Testis (tissue), 3 donors: ENCODE measurements around the gene VPS18. TPM values are rescaled to one million over a fixed set of nuclear protein-coding genes. Genes with fewer than 3 reads are reported as not detected.

Source experiments
- DNase-seq: peaks from one replicate; pipeline ENCODE4 v3.0.0-alpha.2; 2019
- H3K27ac ChIP-seq, 2 donors: fragments of 200-600 bp; sonication (generic); one replicate each; pipeline ENCODE4 v1.5.1; 2019
- H3K27me3 ChIP-seq: fragments of 200-600 bp; sonication (generic); one replicate; pipeline ENCODE4 v1.5.1; 2019
- H3K36me3 ChIP-seq: fragments of 200-600 bp; sonication (generic); one replicate; pipeline ENCODE4 v1.5.1; 2017; ENCODE audit warnings: low read depth; ENCODE audit errors: missing control alignments
- H3K4me1 ChIP-seq: fragments of 200-600 bp; sonication (generic); one replicate; pipeline ENCODE4 v1.5.1; 2019
- H3K4me3 ChIP-seq, 2 donors: fragments of 200-600 bp; sonication (generic); one replicate each; pipeline ENCODE4 v1.5.1; 2017 to 2019
- H3K9me3 ChIP-seq: fragments of 200-600 bp; sonication (generic); one replicate; pipeline ENCODE4 v1.5.1; 2017
- POLR2A ChIP-seq: fragments of 450-650 bp; IDR thresholded peaks from one replicate; pipeline ENCODE4 v1.6.1; 2017; ENCODE audit warnings: antibody characterized with exemption, mild to moderate bottlenecking, moderate library complexity
- WGBS, 2 donors: methylation state at CpG; one replicate each; pipeline ENCODE4 v1.1.5; 2018; 5-methylcytosine and 5-hydroxymethylcytosine counted together
- intact Hi-C: fragments of 100-400 bp; cut with DNase I; formaldehyde crosslinking; loops from one replicate; pipeline ENCODE4 v1.15.1; 2023; ENCODE audit warnings: low total_unique reads
- polyA plus RNA-seq: library from polyadenylated mRNA; stranded (reverse); fragments of 350-450 nt; fragmentation: Illumina TruSeq; extraction: RNeasy Lipid Tissue Mini Kit (QIAGEN cat#74804); gene quantifications from one replicate; pipeline ENCODE4 v1.2.3, GENCODE V29; 2014; ENCODE audit warnings: low read depth, low replicate concordance; ENCODE audit not compliant: insufficient read depth
- total RNA-seq, 2 donors: library from RNA; depleted of rRNA; stranded (reverse); fragments of >200 nt; gene quantifications; one replicate each; pipeline ENCODE4 v1.2.3, GENCODE V29; 2016
- TF ChIP-seq, protein P1 (sequence below), 3 experiments: fragments of 450-650 bp in 2 of 3; fragments of 200-600 bp in 1 of 3; sonication (generic) in 1 of 3; IDR thresholded peaks; one replicate each; pipeline ENCODE4 v1.5.1; 2016 to 2019; ENCODE audit warnings: antibody characterized with exemption in 3 of 3, mild to moderate bottlenecking in 2 of 3, moderate library complexity in 1 of 3

Gene VPS18
- total and polyA plus RNA-seq, 3 donors from 2014 or later = 16.3 to 33.4 (median 25.5) TPM

DNA sequence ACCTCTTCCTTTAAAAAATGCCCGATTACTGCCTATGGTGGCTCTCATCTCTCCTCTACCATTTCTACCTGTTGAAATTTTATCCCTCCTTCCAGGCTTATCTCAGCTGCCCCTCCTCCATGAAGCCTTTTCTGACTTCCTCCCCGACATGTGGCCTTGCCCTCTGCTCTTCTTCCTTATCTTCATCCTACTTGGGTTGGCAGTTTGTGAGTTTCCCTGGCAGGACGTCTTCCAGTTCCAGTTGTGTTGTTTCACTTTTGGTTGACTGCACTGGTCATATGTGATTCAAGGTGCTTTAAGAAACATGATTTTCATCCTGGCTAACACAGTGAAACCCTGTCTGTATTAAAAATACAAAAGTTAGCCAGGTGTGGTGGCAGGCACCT lies 39.3 kb downstream of the VPS18 start:
- no peak for DNase-seq
- Histone ChIP-seq H3K27ac (no peak overlapping the region), H3K4me3 (no peak overlapping the region), H3K4me1 (peaks cover 23% of the 10 kb centered on the region), H3K36me3 (no peaks in the 10 kb centered on the region), H3K9me3 (no peaks in the 10 kb centered on the region), H3K27me3 (no peaks in the 10 kb centered on the region)
- intact Hi-C loops = no loop called here
- 58 to 72% methylated on average over 3 of the region's 3 CpGs for WGBS, 2 donors
- no peak for TF ChIP-seq POLR2A
- TF ChIP-seq, protein P1, sequence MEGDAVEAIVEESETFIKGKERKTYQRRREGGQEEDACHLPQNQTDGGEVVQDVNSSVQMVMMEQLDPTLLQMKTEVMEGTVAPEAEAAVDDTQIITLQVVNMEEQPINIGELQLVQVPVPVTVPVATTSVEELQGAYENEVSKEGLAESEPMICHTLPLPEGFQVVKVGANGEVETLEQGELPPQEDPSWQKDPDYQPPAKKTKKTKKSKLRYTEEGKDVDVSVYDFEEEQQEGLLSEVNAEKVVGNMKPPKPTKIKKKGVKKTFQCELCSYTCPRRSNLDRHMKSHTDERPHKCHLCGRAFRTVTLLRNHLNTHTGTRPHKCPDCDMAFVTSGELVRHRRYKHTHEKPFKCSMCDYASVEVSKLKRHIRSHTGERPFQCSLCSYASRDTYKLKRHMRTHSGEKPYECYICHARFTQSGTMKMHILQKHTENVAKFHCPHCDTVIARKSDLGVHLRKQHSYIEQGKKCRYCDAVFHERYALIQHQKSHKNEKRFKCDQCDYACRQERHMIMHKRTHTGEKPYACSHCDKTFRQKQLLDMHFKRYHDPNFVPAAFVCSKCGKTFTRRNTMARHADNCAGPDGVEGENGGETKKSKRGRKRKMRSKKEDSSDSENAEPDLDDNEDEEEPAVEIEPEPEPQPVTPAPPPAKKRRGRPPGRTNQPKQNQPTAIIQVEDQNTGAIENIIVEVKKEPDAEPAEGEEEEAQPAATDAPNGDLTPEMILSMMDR (IDR thresholded peaks at IDR 0.05) = no peak

DNA sequence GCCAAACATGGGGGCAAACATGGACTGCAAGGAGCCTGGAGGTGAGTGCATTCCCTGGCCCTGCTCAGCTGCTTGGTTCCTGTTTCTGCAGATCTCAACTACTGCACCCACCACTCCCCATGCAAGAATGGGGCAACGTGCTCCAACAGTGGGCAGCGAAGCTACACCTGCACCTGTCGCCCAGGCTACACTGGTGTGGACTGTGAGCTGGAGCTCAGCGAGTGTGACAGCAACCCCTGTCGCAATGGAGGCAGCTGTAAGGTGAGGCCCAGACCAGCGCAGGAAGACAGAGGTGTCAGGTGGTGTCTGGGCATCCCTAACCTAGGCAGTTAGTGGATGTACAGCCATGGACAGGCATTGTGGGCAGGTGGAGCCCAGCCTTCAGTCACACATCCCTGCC lies 40.2 kb downstream of the VPS18 start:
- H3K27me3 ChIP-seq = no peaks in the 10 kb centered on the region
- TF ChIP-seq, protein P1 (IDR thresholded peaks at IDR 0.05) = no peak
- no peak for TF ChIP-seq POLR2A
- no peaks in the 10 kb centered on the region for H3K9me3 ChIP-seq
- H3K4me3 ChIP-seq = no peak overlapping the region
- H3K36me3 ChIP-seq = no peaks in the 10 kb centered on the region
- H3K27ac ChIP-seq = no peak overlapping the region
- intact Hi-C loops = no loop called here
- DNase-seq = no peak
- peaks cover 13% of the 10 kb centered on the region for H3K4me1 ChIP-seq
- WGBS, 2 donors = 89 to 95% methylated on average over 4 to 6 of the region's 6 CpGs

DNA sequence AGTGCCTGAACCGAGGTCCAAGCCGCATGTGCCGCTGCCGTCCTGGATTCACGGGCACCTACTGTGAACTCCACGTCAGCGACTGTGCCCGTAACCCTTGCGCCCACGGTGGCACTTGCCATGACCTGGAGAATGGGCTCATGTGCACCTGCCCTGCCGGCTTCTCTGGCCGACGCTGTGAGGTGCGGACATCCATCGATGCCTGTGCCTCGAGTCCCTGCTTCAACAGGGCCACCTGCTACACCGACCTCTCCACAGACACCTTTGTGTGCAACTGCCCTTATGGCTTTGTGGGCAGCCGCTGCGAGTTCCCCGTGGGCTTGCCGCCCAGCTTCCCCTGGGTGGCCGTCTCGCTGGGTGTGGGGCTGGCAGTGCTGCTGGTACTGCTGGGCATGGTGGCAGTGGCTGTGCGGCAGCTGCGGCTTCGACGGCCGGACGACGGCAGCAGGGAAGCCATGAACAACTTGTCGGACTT lies 42.0 kb downstream of the VPS18 start:
- WGBS, 2 donors = 91 to 92% methylated on average over 7 to 31 of the region's 31 CpGs
- Histone ChIP-seq H3K36me3 (no peaks in the 10 kb centered on the region), H3K27ac (no peak overlapping the region), H3K4me3 (no peak overlapping the region), H3K4me1 (peaks cover 9% of the 10 kb centered on the region), H3K9me3 (no peaks in the 10 kb centered on the region), H3K27me3 (no peaks in the 10 kb centered on the region)
- intact Hi-C loops = no loop called here
- no peak for TF ChIP-seq POLR2A
- TF ChIP-seq, protein P1 (IDR thresholded peaks at IDR 0.05) = no peak
- DNase-seq = no peak

DNA sequence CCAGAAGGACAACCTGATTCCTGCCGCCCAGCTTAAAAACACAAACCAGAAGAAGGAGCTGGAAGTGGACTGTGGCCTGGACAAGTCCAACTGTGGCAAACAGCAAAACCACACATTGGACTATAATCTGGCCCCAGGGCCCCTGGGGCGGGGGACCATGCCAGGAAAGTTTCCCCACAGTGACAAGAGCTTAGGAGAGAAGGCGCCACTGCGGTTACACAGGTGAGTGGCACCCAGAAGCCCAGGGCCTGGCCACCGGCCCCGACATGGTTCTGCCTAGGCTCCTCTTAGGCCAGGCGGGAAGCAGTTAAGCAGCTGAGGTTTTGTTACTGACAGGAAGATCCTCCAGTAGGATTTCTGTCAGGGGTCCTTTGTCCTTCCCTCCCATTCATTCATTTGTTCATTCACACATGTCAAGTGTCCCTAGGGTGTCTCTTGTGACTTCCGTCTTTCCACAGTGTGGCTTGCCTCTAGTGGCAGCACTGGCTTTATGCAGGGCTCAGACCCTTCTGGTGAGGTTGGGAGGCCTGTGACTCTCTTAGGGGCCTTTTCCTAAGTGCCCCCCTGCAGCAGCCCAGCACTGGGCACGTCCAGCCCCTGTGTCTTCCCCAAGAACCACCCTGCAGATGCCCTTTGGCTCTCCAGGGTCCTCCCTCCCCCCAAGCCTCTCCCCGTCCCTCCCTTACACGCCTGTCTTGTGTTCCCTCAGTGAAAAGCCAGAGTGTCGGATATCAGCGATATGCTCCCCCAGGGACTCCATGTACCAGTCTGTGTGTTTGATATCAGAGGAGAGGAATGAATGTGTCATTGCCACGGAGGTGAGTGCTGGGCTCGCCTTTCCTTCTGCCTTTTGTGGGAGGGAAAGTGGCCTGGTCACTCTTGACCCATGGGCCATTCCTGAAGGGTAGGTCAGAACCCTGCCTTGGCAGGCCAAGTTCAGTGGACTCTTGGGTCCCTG lies 42.7 kb downstream of the VPS18 start:
- Histone ChIP-seq H3K4me1 (peaks cover 10% of the 10 kb centered on the region), H3K9me3 (no peaks in the 10 kb centered on the region), H3K27ac (no peak overlapping the region), H3K4me3 (no peak overlapping the region), H3K27me3 (no peaks in the 10 kb centered on the region), H3K36me3 (no peaks in the 10 kb centered on the region)
- WGBS, 2 donors = 69 to 78% methylated on average over 12 to 15 of the region's 15 CpGs
- intact Hi-C loops = no loop called here
- TF ChIP-seq, protein P1 (IDR thresholded peaks at IDR 0.05) = no peak
- no peak for TF ChIP-seq POLR2A
- DNase-seq = no peak
